ENCODE data around the gene CSNK1G2. TPM values are rescaled to one million over a fixed set of nuclear protein-coding genes. Genes with fewer than 3 reads are reported as not detected.

Gene CSNK1G2
- total RNA-seq, 4 donors from 2014 or later = 37.9 to 42.9 (median 38.1) TPM

DNA sequence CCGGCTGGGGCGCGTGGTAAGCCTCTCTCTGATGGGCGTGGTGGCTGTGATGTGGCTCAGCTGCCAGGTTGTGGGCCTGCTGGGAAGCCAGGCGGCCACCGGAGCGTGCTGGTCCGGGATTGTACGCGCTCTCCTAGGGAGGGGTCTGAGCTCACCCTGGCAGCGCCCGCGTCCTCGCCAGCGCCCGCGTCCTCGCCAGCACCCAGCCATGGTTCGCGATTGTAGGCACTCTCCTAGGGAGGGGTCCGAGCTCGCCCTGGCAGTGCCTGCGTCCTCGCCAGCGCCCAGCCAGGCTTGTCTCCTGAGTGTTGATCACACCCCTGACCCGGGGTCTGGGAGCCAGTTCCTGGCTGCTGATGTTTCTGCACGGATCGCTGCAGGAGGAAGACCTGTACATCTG lies 22.0 kb upstream of the CSNK1G2 start:
- no peak for ATAC-seq
- H3K4me1 ChIP-seq = no peaks in the 10 kb centered on the region

DNA sequence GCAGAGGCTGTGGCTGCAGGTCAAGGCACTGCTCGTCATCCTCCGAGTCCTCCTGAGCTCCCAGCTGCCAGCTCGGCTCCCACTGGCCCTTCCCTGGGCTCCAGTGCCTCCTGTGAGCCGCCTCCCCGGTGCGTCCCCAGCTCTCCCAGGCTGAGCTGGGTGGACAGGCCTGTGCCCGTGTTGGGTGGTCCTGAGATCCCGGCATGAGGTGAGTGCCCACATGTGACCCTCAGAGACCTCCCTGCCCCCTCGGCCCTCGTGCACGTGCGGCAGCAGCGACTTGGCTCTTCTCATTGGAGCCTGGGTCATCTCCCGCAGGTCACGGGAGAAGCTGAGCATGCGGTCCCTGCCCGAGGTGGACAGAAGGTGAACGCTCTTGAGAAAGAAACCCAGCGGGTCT lies 20.3 kb upstream of the CSNK1G2 start:
- no peak for DNase-seq
- Histone ChIP-seq H3K4me3 (no peak overlapping the region), H3K27ac (no peak overlapping the region), H3K36me3 (peaks cover 0 to 56% of the 10 kb centered on the region in 2 donors), H3K27me3 (no peaks in the 10 kb centered on the region), H3K9me3 (no peaks in the 10 kb centered on the region), H3K4me1 (no peaks in the 10 kb centered on the region)
- TF ChIP-seq POLR2A (IDR thresholded peaks at IDR 0.05) = no peak
- TF ChIP-seq, protein P1, sequence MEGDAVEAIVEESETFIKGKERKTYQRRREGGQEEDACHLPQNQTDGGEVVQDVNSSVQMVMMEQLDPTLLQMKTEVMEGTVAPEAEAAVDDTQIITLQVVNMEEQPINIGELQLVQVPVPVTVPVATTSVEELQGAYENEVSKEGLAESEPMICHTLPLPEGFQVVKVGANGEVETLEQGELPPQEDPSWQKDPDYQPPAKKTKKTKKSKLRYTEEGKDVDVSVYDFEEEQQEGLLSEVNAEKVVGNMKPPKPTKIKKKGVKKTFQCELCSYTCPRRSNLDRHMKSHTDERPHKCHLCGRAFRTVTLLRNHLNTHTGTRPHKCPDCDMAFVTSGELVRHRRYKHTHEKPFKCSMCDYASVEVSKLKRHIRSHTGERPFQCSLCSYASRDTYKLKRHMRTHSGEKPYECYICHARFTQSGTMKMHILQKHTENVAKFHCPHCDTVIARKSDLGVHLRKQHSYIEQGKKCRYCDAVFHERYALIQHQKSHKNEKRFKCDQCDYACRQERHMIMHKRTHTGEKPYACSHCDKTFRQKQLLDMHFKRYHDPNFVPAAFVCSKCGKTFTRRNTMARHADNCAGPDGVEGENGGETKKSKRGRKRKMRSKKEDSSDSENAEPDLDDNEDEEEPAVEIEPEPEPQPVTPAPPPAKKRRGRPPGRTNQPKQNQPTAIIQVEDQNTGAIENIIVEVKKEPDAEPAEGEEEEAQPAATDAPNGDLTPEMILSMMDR (IDR thresholded peaks at IDR 0.05 in 4 of 5, conservative IDR thresholded peaks at IDR 0.05 in 1 of 5) = no peak
- in situ Hi-C loops (cut with MboI; ENCODE audit: low sequenced_read_pairs in 4 of 4) = no loop called here
- intact Hi-C loops (cut with DNase I; ENCODE audit: low total_unique reads) = no loop called here
- no peak for ATAC-seq

More for the DNA sequence above, 22.0 kb upstream of the CSNK1G2 start:
- Histone ChIP-seq H3K4me3 (no peak overlapping the region), H3K36me3 (peaks cover 0 to 47% of the 10 kb centered on the region in 2 donors), H3K9me3 (no peaks in the 10 kb centered on the region), H3K27me3 (no peaks in the 10 kb centered on the region), H3K27ac (no peak overlapping the region)
- intact Hi-C loops (cut with DNase I; ENCODE audit: low total_unique reads) (no loop called here), in situ Hi-C loops (cut with MboI; ENCODE audit: low sequenced_read_pairs in 4 of 4) (no loop called here)
- DNase-seq = no peak
- TF ChIP-seq, protein P1 (IDR thresholded peaks at IDR 0.05 in 4 of 5, conservative IDR thresholded peaks at IDR 0.05 in 1 of 5) = no peak
- TF ChIP-seq POLR2A (IDR thresholded peaks at IDR 0.05) = no peak

DNA sequence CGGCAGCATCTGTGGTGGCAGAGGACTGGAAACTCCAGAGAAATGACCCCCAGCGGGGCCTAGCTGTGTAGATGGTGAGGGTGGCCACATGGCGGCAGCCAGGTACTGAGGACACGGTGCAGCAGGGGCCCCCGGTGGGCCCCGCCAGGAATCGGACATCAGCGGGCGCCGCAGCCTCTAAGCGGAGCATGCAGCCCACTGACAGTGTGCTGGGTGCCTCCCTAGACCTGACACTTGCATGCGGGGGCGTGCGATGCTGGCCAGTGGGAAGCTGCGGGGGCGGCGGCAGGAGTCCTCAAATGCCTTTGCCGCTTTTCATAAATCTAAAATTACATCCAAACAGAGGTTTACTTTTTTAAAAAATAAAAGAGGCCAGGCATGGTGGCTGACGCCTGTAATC lies 19.6 kb upstream of the CSNK1G2 start:
- in situ Hi-C loops (cut with MboI; ENCODE audit: low sequenced_read_pairs in 4 of 4) (no loop called here), intact Hi-C loops (cut with DNase I; ENCODE audit: low total_unique reads) (no loop called here)
- no peaks in the 10 kb centered on the region for H3K9me3 ChIP-seq
- no peak overlapping the region for H3K27ac ChIP-seq
- H3K27me3 ChIP-seq = no peaks in the 10 kb centered on the region
- ATAC-seq (no peak), DNase-seq (no peak)
- H3K4me1 ChIP-seq = no peaks in the 10 kb centered on the region
- TF ChIP-seq, protein P1 (IDR thresholded peaks at IDR 0.05 in 4 of 5, conservative IDR thresholded peaks at IDR 0.05 in 1 of 5) = no peak
- no peak overlapping the region for H3K4me3 ChIP-seq
- H3K36me3 ChIP-seq = peaks cover 0 to 56% of the 10 kb centered on the region in 2 donors

DNA sequence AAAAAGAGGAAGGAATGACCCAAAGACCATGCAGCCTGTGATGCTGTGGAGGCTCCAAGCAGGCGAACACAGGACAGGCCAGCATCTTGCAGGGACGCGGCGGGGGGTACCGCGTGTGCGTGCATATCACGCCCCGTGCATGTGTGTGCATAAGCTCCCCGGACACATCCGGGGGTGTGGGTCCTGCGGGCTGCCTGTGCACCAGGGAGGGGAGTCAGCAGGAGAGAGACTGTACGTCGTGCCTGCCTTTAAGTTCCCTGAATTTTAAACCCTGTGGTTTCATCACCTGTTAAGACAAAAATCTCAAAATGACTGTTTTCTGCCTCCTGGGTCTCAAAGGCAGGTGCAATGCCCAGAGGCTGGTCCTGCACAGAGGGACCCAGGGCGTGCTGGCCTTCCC lies 19.1 kb upstream of the CSNK1G2 start:
- TF ChIP-seq POLR2A (IDR thresholded peaks at IDR 0.05) = no peak
- TF ChIP-seq, protein P1 (IDR thresholded peaks at IDR 0.05 in 4 of 5, conservative IDR thresholded peaks at IDR 0.05 in 1 of 5) = no peak
- H3K27ac ChIP-seq = no peak overlapping the region
- H3K9me3 ChIP-seq = no peaks in the 10 kb centered on the region
- no peak overlapping the region for H3K4me3 ChIP-seq
- H3K27me3 ChIP-seq = no peaks in the 10 kb centered on the region
- no peaks in the 10 kb centered on the region for H3K4me1 ChIP-seq
- in situ Hi-C loops (cut with MboI; ENCODE audit: low sequenced_read_pairs in 4 of 4) (no loop called here), intact Hi-C loops (cut with DNase I; ENCODE audit: low total_unique reads) (no loop called here)
- DNase-seq (no peak), ATAC-seq (no peak)
- peaks cover 0 to 56% of the 10 kb centered on the region in 2 donors for H3K36me3 ChIP-seq

DNA sequence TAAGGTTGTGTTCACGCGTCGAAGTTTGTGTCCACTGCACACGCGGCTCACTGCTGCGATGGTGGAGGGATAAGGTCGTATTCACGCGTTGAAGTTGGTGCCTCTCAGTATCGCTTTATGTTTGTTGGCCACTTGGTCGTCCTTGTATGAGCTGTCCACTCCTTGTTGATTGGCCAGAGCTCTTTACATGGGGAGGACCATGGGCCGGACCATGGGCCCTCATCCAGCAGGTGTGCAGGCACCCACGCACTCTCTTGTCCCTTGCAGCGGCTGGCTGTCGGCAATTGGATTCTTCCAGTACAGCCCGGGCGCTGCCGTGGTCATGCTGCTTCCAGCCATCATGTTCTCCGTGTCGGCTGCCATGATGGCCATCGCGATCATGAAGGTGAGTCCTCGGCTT lies 18.2 kb upstream of the CSNK1G2 start:
- ATAC-seq (no peak), DNase-seq (no peak)
- no peaks in the 10 kb centered on the region for H3K4me1 ChIP-seq
- H3K9me3 ChIP-seq = no peaks in the 10 kb centered on the region
- no peaks in the 10 kb centered on the region for H3K27me3 ChIP-seq
- H3K27ac ChIP-seq = no peak overlapping the region
- peaks cover 0 to 53% of the 10 kb centered on the region in 2 donors for H3K36me3 ChIP-seq
- intact Hi-C loops (cut with DNase I; ENCODE audit: low total_unique reads) (no loop called here), in situ Hi-C loops (cut with MboI; ENCODE audit: low sequenced_read_pairs in 4 of 4) (no loop called here)
- TF ChIP-seq, protein P1 (IDR thresholded peaks at IDR 0.05 in 4 of 5, conservative IDR thresholded peaks at IDR 0.05 in 1 of 5) = no peak
- no peak for TF ChIP-seq POLR2A (IDR thresholded peaks at IDR 0.05)
- H3K4me3 ChIP-seq = no peak overlapping the region

Measured in gastrocnemius medialis (tissue), 4 donors.